Epithelial cell of proximal tubule (primary cell): ENCODE measurements around the gene TTN. TPM values are rescaled to one million over a fixed set of nuclear protein-coding genes. Genes with fewer than 3 reads are reported as not detected.

ENCODE experiments used
- DNase-seq: peaks from one replicate; pipeline ENCODE4 v3.0.0-alpha.2; 2011; ENCODE audit warnings: low read depth
- H3K4me3 ChIP-seq: 2 replicates; pipeline ENCODE4 v1.5.1; 2011; ENCODE audit warnings: low read depth, mild to moderate bottlenecking, low read length
- total RNA-seq: library from RNA; depleted of rRNA; stranded (reverse); fragments of >200 nt; gene quantifications from 2 replicates; pipeline ENCODE4 v1.2.3, GENCODE V29; 2015
- TF ChIP-seq, protein P1 (sequence below): conservative IDR thresholded peaks from 2 replicates; pipeline ENCODE4 v1.5.1; 2012; ENCODE audit warnings: low read depth, mild to moderate bottlenecking, low read length

Gene TTN
- total RNA-seq, 1 donor from 2014 or later = 0.12 TPM

DNA sequence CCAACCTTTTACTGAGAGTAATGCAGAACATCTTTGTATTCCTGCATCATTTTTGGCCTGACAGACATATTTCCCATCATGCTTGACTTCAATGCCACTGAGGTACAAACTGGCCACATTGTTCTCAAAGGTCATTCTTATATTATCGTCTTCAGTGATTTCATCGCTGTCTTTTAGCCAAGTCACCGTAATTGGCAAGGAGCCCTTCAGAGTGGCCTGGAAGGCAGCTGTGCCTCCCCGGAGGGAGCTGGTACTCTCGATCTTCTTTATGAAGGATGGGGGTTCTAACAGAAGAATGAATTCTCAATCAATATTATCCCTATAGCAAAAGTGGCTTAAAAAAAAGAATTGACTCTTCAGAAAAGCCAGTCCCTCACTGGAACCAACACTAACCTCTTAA lies 75.9 kb downstream of the TTN start:
- no peak for DNase-seq
- TF ChIP-seq, protein P1, sequence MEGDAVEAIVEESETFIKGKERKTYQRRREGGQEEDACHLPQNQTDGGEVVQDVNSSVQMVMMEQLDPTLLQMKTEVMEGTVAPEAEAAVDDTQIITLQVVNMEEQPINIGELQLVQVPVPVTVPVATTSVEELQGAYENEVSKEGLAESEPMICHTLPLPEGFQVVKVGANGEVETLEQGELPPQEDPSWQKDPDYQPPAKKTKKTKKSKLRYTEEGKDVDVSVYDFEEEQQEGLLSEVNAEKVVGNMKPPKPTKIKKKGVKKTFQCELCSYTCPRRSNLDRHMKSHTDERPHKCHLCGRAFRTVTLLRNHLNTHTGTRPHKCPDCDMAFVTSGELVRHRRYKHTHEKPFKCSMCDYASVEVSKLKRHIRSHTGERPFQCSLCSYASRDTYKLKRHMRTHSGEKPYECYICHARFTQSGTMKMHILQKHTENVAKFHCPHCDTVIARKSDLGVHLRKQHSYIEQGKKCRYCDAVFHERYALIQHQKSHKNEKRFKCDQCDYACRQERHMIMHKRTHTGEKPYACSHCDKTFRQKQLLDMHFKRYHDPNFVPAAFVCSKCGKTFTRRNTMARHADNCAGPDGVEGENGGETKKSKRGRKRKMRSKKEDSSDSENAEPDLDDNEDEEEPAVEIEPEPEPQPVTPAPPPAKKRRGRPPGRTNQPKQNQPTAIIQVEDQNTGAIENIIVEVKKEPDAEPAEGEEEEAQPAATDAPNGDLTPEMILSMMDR = no peak
- no peak overlapping the region for H3K4me3 ChIP-seq

DNA sequence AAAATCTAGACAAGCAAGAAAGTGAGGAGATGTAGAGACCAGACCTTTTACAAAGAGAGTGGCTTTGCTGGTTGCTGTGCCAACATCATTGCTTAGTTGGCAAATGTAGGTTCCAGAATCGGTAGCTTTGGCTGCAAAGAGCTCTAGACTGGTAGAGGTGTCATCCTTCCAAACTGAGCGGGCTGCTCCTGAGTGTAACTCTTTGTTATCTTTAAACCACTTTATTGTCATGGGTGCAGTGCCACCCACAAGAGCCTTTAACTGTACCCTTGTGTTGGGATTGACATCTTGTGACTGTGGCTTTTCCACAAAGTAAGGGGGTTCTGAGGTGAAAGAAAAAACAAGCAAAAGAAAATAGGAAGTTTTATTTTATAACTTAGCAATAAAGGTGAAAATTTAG lies 77.2 kb downstream of the TTN start:
- H3K4me3 ChIP-seq = no peak overlapping the region
- DNase-seq = no peak
- TF ChIP-seq, protein P1 = no peak

DNA sequence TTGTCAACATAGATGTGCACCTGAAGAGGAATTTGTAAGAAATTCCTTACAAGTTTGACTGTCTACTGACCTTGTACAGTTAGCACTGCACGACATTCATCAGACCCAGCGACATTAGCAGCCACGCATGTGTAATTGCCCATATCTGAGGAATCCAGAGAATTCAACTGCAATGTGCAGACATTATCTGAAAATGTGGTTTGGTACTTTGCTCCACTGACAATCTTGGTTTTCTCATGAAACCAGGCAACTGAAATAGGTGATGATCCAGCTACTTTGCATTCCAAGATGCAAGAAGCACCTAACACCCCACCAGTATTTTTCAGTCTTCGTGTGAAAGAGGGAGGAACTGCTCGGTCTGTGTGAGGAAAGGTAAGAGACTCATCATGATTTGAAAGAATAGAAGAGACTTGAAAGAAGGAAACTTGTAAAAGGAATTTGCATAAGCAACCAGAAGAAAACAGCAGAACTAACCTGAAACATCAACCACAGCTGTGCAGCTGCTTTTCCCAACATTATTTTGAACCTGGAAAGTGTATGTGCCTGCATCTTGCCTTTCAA lies 83.4 kb downstream of the TTN start:
- TF ChIP-seq, protein P1 = no peak
- no peak for DNase-seq
- no peak overlapping the region for H3K4me3 ChIP-seq

DNA sequence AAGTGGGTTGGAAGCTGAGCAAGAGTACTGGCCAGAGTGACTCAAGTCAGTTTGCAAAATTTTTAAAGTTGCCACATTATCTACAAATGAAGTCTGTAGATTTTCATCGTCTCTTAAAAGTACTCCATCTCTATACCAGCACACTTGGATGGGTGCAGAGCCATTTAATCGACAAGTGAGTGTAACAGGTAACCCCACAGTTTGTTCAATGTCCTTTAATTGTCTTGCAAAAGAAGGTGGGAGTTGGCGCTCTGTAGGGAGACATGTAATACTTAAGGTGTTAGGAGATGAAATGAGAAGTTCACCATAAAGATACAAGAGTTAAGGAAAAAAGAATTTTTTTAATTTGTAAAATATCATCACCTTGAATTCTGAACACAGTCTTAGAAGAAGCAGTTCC lies 84.9 kb downstream of the TTN start:
- no peak for DNase-seq
- TF ChIP-seq, protein P1 = no peak
- H3K4me3 ChIP-seq = no peak overlapping the region

DNA sequence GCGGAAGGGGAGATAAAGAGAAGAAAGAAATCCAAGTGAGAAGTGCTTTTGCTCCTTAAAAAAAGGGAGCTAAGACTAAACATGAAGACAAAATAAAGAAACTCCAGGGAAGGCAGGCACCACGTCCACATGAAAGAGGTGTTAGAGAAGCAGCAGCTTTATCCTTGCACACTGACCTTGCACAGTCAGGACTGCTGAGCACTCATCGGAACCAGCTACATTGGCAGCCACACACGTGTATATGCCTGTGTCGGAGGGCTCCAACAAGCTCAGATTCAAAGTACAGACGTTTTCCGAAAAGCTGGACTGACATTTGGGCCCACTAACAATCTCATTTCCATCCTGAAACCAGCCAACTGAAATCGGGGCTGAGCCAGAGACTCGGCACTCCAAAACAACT lies 88.2 kb downstream of the TTN start:
- no peak for DNase-seq
- H3K4me3 ChIP-seq = no peak overlapping the region
- TF ChIP-seq, protein P1 = no peak

DNA sequence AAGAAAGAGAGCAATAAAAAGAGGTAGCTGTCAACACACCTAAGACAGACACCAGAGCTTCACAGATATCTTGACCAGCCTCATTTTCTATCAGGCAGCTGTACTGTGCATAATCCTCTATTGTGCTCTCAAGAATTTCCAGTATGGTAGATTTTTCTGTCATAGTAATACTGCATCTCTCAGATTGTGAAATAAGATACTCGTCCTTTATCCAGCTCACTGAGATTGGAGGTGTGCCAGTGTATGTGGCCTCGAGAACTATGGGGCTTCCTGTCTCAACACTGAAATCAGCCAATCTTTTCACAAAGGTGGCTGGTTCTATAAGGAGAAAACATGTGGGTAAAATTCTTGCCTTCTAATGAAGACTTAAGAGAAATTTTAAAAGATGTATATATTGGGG lies 88.9 kb downstream of the TTN start:
- DNase-seq = no peak
- TF ChIP-seq, protein P1 = no peak
- no peak overlapping the region for H3K4me3 ChIP-seq

DNA sequence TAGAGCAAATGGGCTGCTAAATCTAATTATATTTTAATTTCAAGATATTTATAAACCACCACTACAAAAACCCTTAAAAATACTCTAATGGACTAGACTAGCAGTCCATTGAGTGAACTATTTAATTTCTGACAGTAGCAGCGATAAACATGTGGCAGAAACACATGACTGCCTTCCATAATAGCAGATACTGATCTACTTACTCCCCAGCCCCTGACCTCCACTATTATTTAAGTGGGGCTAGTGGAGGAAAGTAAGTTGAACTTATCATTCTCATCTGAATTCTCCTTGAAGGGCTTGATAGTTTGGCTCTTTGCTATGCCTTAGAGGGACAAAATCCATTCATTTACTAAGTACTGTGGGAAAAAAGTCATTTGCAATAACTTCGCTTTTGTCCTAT lies 90.8 kb downstream of the TTN start:
- TF ChIP-seq, protein P1 = no peak
- no peak overlapping the region for H3K4me3 ChIP-seq
- no peak for DNase-seq
